Glutamatergic neuron (in vitro differentiated cells): ENCODE results near the gene NGEF. TPM values are rescaled to one million over a fixed set of nuclear protein-coding genes. Genes with fewer than 3 reads are reported as not detected.

ENCODE experiments used
- DNase-seq: peaks from one replicate; pipeline ENCODE4 v3.0.0; 2022
- H3K27ac Mint-ChIP-seq: one replicate; pipeline ENCODE4 v1.8.0; 2020; ENCODE audit warnings: mild to moderate bottlenecking, mixed read lengths, inconsistent platforms; ENCODE audit not compliant: unreplicated experiment
- H3K27me3 Mint-ChIP-seq: one replicate; pipeline ENCODE4 v1.8.0; 2020; ENCODE audit warnings: mild to moderate bottlenecking, moderate library complexity, mixed read lengths, inconsistent platforms; ENCODE audit not compliant: unreplicated experiment
- H3K36me3 Mint-ChIP-seq: one replicate; pipeline ENCODE4 v1.8.0; 2020; ENCODE audit warnings: mild to moderate bottlenecking, mixed read lengths, inconsistent platforms; ENCODE audit not compliant: unreplicated experiment
- H3K4me1 Mint-ChIP-seq: one replicate; pipeline ENCODE4 v1.8.0; 2020; ENCODE audit warnings: mild to moderate bottlenecking, low read depth, mixed read lengths, inconsistent platforms; ENCODE audit not compliant: unreplicated experiment
- H3K4me3 Mint-ChIP-seq: one replicate; pipeline ENCODE4 v1.8.0; 2020; ENCODE audit warnings: mild to moderate bottlenecking, mixed read lengths, inconsistent platforms; ENCODE audit not compliant: unreplicated experiment
- H3K9me3 Mint-ChIP-seq: one replicate; pipeline ENCODE4 v1.8.0; 2020; ENCODE audit warnings: mild to moderate bottlenecking, moderate library complexity, mixed read lengths, inconsistent platforms; ENCODE audit not compliant: unreplicated experiment
- CTCF ChIP-seq: fragments of 200-600 bp; sonication (generic); IDR thresholded peaks from one replicate; pipeline ENCODE4 v1.5.0; 2021; ENCODE audit not compliant: partially characterized antibody, unreplicated experiment
- total RNA-seq: library from RNA; stranded (reverse); fragmentation: NEBNext Ultra II Directional; extraction: Animal tissue kit (Norgen Biotek cat#: 25700); gene quantifications from one replicate; pipeline ENCODE4 v1.2.1, GENCODE V29; 2021; ENCODE audit not compliant: unreplicated experiment

Gene NGEF
- total RNA-seq, 1 donor from 2014 or later: 7.2 TPM

- H3K4me1 Mint-ChIP-seq: peaks cover 2% of the 10 kb centered on the region
- H3K36me3 Mint-ChIP-seq: no peaks in the 10 kb centered on the region
- no peak overlapping the region for H3K27ac Mint-ChIP-seq
- no peak for TF ChIP-seq CTCF
- no peak overlapping the region for H3K4me3 Mint-ChIP-seq
- no peaks in the 10 kb centered on the region for H3K9me3 Mint-ChIP-seq
- DNase-seq: no peak
- peaks cover 3% of the 10 kb centered on the region for H3K27me3 Mint-ChIP-seq
Measured at GRCh38 chr2:232951181-232951580, 61.9 kb downstream of the NGEF start.

- Mint-ChIP-seq H3K27ac (no peak overlapping the region), H3K9me3 (no peaks in the 10 kb centered on the region), H3K4me3 (no peak overlapping the region), H3K36me3 (no peaks in the 10 kb centered on the region), H3K27me3 (peaks cover 3% of the 10 kb centered on the region), H3K4me1 (peaks cover 2% of the 10 kb centered on the region)
- no peak for TF ChIP-seq CTCF
- DNase-seq: no peak
Measured at GRCh38 chr2:232950751-232951150, 62.3 kb downstream of the NGEF start.

- DNase-seq: no peak
- Mint-ChIP-seq H3K27ac (no peak overlapping the region), H3K9me3 (no peaks in the 10 kb centered on the region), H3K36me3 (no peaks in the 10 kb centered on the region), H3K4me3 (no peak overlapping the region), H3K27me3 (peaks cover 3% of the 10 kb centered on the region), H3K4me1 (peaks cover 2% of the 10 kb centered on the region)
- TF ChIP-seq CTCF: no peak
Measured at GRCh38 chr2:232949016-232949415, 64.0 kb downstream of the NGEF start.

GRCh38 chr2:232942831-232943230 is 70.2 kb downstream of the NGEF start:
- no peak overlapping the region for H3K4me3 Mint-ChIP-seq
- no peaks in the 10 kb centered on the region for H3K27me3 Mint-ChIP-seq
- H3K36me3 Mint-ChIP-seq: peaks cover 5% of the 10 kb centered on the region
- DNase-seq: no peak
- no peak for TF ChIP-seq CTCF
- no peak overlapping the region for H3K27ac Mint-ChIP-seq
- H3K4me1 Mint-ChIP-seq: no peaks in the 10 kb centered on the region
- H3K9me3 Mint-ChIP-seq: peaks cover 5% of the 10 kb centered on the region

GRCh38 chr2:232941912-232942594 is 71.0 kb downstream of the NGEF start:
- Mint-ChIP-seq H3K36me3 (peaks cover 5% of the 10 kb centered on the region), H3K4me1 (peaks cover 2% of the 10 kb centered on the region), H3K27ac (no peak overlapping the region), H3K4me3 (no peak overlapping the region), H3K27me3 (no peaks in the 10 kb centered on the region), H3K9me3 (peaks cover 5% of the 10 kb centered on the region)
- DNase-seq: no peak
- TF ChIP-seq CTCF: no peak
